HepG2 (cell line): ENCODE results near the gene LGR6. TPM values are rescaled to one million over a fixed set of nuclear protein-coding genes. Genes with fewer than 3 reads are reported as not detected.

Experiments used
- CCDC6 ChIP-seq: sonication (generic); formaldehyde crosslinking; IDR thresholded peaks from 2 replicates; pipeline ENCODE4 v1.8.1; 2022; ENCODE audit warnings: mild to moderate bottlenecking, missing genetic modification reagents, moderate library complexity
- CREM ChIP-seq, 2 experiments: sonication (generic) in 1 of 2; formaldehyde crosslinking in 1 of 2; IDR thresholded peaks; 2 replicates each; pipeline versions ENCODE4 v1.4.0 to v1.6.1; 2016 to 2020; ENCODE audit warnings: antibody characterized with exemption in 1 of 2, mild to moderate bottlenecking in 1 of 2, missing genetic modification reagents in 1 of 2
- HNF1A ChIP-seq, 2 experiments: sonication (generic) in 1 of 2; formaldehyde crosslinking in 1 of 2; IDR thresholded peaks; 2 replicates each; pipeline versions ENCODE4 v1.4.0 to v1.6.1; 2016 to 2020; ENCODE audit warnings: borderline replicate concordance in 1 of 2, low read depth in 1 of 2, mild to moderate bottlenecking in 1 of 2, missing genetic modification reagents in 1 of 2
- KDM1A ChIP-seq: IDR thresholded peaks from 2 replicates; pipeline ENCODE4 v1.6.1; 2016; ENCODE audit warnings: missing compliant biosample characterization
- MAF1 ChIP-seq: sonication (generic); formaldehyde crosslinking; IDR thresholded peaks from 2 replicates; pipeline ENCODE4 v1.5.0; 2020; ENCODE audit warnings: missing genetic modification reagents, borderline replicate concordance
- PATZ1 ChIP-seq: sonication (generic); formaldehyde crosslinking; IDR thresholded peaks from 2 replicates; pipeline ENCODE4 v1.4.0; 2020; ENCODE audit warnings: missing genetic modification reagents
- PRPF4 ChIP-seq: fragments of 200-400 bp; formaldehyde crosslinking; IDR thresholded peaks from 2 replicates; pipeline ENCODE4 v1.6.1; 2016; ENCODE audit warnings: low read length, low read depth; ENCODE audit not compliant: poor library complexity, severe bottlenecking
- RFX3 ChIP-seq: IDR thresholded peaks from 2 replicates; pipeline ENCODE4 v1.6.1; 2016; ENCODE audit warnings: missing biosample characterization, missing genetic modification reagents
- TBX2 ChIP-seq: sonication (generic); formaldehyde crosslinking; IDR thresholded peaks from 2 replicates; pipeline ENCODE4 v1.5.0; 2020; ENCODE audit warnings: missing genetic modification reagents, mild to moderate bottlenecking, borderline replicate concordance
- TCF7 ChIP-seq: sonication (generic); IDR thresholded peaks from 2 replicates; pipeline ENCODE4 v1.6.1; 2016; ENCODE audit warnings: antibody characterized with exemption, low read depth
- TFDP2 ChIP-seq: sonication (generic); formaldehyde crosslinking; IDR thresholded peaks from 2 replicates; pipeline ENCODE4 v1.4.0; 2020; ENCODE audit warnings: missing genetic modification reagents
- ZNF331 ChIP-seq: sonication (generic); formaldehyde crosslinking; IDR thresholded peaks from 2 replicates; pipeline ENCODE4 v1.4.0; 2020; ENCODE audit warnings: missing genetic modification reagents
- ZNF333 ChIP-seq: sonication (generic); formaldehyde crosslinking; IDR thresholded peaks from 2 replicates; pipeline ENCODE4 v1.4.0; 2020; ENCODE audit warnings: mild to moderate bottlenecking, missing genetic modification reagents, borderline replicate concordance
- ZNF724P ChIP-seq: sonication (generic); formaldehyde crosslinking; IDR thresholded peaks from 2 replicates; pipeline ENCODE4 v1.8.0; 2022; ENCODE audit warnings: missing genetic modification reagents, borderline replicate concordance
- ZSCAN21 ChIP-seq: sonication (generic); formaldehyde crosslinking; IDR thresholded peaks from 2 replicates; pipeline ENCODE4 v1.8.0; 2022; ENCODE audit warnings: mild to moderate bottlenecking, missing genetic modification reagents, moderate library complexity, borderline replicate concordance
- polyA plus RNA-seq, 8 experiments: library from polyadenylated mRNA; depleted of rRNA in 3 of 8; stranded (reverse) in 7 of 8; unstranded in 1 of 8; fragments of >200 nt; fragmentation: Illumina TruSeq in 4 of 8; extraction: Trizol in 4 of 8; gene quantifications; 2 replicates each; pipeline versions ENCODE4 v1.2.1 to v1.2.3, GENCODE V29; 2011 to 2016; ENCODE audit warnings: low read depth in 4 of 8, missing spikeins in 1 of 8, mixed read lengths in 1 of 8; ENCODE audit not compliant: insufficient read depth in 1 of 8
- total RNA-seq, 5 experiments: library from RNA; depleted of rRNA; stranded (reverse); fragments of >200 nt; fragmentation: Illumina TruSeq; extraction: Trizol; gene quantifications; 2 replicates each; pipeline ENCODE4 v1.2.3, GENCODE V29; 2016; ENCODE audit warnings: low read depth in 1 of 5
- TF ChIP-seq, protein P1 (sequence below): sonication (generic); formaldehyde crosslinking; IDR thresholded peaks from 2 replicates; pipeline ENCODE4 v1.4.0; 2020; ENCODE audit warnings: missing genetic modification reagents
- TF ChIP-seq, protein P2 (sequence below): sonication (generic); formaldehyde crosslinking; IDR thresholded peaks from 2 replicates; pipeline ENCODE4 v1.5.0; 2020; ENCODE audit warnings: mild to moderate bottlenecking, low read depth, missing genetic modification reagents, borderline replicate concordance

LGR6 gene
- total and polyA plus RNA-seq, 2 of the 13 experiments (the other 11 are each of a cell fraction or from before 2014, with no cell fraction given): 0.07 TPM; not detected in 1

DNA sequence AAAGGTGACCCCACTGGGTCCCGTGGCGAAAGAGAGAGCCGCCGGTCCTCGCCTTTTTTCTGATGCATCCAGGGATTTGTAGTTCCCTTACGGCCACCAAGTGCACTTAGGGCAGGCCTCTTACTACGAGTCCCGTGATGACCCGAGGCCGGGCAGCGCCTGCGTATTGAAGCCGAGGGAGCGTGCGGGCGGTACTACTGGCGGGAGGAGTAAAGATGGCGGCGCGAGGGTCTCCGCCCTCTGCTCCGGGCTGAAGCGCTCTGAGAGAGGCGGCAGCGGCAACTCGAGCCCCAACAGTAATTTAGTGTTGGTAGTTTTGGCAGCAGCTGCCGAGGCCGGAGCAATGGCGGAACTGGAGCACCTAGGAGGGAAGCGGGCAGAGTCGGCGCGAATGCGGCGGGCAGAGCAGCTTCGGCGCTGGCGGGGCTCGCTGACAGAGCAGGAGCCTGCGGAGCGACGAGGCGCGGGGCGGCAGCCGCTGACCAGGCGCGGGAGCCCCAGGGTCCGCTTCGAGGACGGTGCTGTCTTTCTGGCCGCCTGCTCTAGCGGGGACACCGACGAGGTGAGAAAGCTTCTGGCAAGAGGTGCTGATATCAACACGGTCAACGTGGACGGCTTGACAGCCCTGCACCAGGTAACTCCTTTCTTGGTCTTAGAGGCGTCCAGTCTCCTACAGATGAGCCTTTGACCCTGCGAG, 155.1 kb downstream of the LGR6 start, which contains the start of gene PPP1R12B (continued):
- TF ChIP-seq TFDP2 (no peak; the same call in none of the 2 replicates), HNF1A (IDR thresholded peaks at IDR 0.05; ENCODE audit: low read depth) (no peak), HNF1A (CRISPR knock-in tag; IDR thresholded peaks at IDR 0.05; ENCODE audit: borderline replicate concordance) (peak; percentile 63; the same call in 1 of the 2 replicates), ZSCAN21 (CRISPR knock-in tag) (peak; percentile 78), PATZ1 (CRISPR knock-in tag) (no peak), CREM (IDR thresholded peaks at IDR 0.05) (peak; percentile 100), CREM (CRISPR knock-in tag; IDR thresholded peaks at IDR 0.05) (no peak), TBX2 (CRISPR knock-in tag) (no peak; the same call in 1 of the 2 replicates), RFX3 (CRISPR knock-in tag) (no peak), MAF1 (peak; percentile 75; the same call in 1 of the 2 replicates), TCF7 (peak; percentile 55), CCDC6 (CRISPR knock-in tag) (peak; percentile 71; the same call in 1 of the 2 replicates), ZNF724P (CRISPR knock-in tag) (peak; percentile 79; the same call in 1 of the 2 replicates), PRPF4 (no peak), ZNF333 (CRISPR knock-in tag) (peak; percentile 95; the same call in 1 of the 2 replicates), KDM1A (CRISPR knock-in tag) (no peak), ZNF331 (CRISPR knock-in tag) (peak; percentile 57; the same call in 1 of the 2 replicates)
- TF ChIP-seq, protein P1, sequence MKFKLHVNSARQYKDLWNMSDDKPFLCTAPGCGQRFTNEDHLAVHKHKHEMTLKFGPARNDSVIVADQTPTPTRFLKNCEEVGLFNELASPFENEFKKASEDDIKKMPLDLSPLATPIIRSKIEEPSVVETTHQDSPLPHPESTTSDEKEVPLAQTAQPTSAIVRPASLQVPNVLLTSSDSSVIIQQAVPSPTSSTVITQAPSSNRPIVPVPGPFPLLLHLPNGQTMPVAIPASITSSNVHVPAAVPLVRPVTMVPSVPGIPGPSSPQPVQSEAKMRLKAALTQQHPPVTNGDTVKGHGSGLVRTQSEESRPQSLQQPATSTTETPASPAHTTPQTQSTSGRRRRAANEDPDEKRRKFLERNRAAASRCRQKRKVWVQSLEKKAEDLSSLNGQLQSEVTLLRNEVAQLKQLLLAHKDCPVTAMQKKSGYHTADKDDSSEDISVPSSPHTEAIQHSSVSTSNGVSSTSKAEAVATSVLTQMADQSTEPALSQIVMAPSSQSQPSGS (CRISPR knock-in tag): peak; percentile 70; the same call in 1 of the 2 replicates
- TF ChIP-seq, protein P2, sequence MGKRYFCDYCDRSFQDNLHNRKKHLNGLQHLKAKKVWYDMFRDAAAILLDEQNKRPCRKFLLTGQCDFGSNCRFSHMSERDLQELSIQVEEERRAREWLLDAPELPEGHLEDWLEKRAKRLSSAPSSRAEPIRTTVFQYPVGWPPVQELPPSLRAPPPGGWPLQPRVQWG (CRISPR knock-in tag): no peak
